ENCODE data around the gene NLRP6.

DNA sequence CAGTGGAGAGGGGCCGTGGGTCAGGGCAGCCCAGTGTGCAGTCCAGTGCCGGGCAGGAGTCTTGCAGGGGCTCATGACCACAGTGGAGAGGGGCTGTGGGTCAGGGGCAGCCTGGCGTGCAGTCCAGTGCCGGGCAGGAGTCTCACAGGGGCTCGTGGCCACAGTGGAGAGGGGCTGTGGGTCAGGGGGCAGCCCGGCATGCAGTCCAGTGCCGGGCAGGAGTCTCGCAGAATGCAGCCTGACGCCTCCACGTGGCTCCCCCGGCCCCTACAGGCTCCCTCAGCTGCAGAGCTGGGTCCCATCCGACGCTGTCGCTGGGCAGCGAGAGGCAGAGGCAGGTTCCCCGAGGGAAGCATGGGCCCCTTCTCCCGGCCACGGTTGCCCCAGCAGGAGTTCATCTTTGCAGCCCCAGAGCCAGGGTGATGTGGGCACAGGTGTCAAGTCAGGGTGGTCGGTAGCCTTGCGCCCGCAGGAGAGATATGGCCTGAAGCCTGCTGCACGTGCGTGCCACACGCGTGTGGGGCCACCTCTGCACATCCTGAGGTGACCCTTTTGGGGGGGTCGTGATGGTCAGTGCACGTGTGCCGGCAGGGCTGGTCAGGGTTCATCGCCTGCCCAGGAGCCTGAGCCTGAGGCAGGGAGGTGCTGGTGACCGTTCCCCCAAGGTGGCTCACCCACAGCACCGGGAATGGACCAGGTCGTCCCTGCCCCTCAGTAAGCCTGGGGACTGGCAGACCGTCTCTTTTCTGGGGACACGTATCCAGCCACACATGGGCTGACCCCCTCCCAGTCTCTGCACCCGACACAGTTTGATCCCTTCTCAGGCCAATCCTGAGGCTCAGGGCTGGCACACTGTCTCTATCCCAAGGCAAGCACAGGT lies 18.2 kb downstream of the NLRP6 start:
- TF ChIP-seq, protein P1, sequence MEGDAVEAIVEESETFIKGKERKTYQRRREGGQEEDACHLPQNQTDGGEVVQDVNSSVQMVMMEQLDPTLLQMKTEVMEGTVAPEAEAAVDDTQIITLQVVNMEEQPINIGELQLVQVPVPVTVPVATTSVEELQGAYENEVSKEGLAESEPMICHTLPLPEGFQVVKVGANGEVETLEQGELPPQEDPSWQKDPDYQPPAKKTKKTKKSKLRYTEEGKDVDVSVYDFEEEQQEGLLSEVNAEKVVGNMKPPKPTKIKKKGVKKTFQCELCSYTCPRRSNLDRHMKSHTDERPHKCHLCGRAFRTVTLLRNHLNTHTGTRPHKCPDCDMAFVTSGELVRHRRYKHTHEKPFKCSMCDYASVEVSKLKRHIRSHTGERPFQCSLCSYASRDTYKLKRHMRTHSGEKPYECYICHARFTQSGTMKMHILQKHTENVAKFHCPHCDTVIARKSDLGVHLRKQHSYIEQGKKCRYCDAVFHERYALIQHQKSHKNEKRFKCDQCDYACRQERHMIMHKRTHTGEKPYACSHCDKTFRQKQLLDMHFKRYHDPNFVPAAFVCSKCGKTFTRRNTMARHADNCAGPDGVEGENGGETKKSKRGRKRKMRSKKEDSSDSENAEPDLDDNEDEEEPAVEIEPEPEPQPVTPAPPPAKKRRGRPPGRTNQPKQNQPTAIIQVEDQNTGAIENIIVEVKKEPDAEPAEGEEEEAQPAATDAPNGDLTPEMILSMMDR (conservative IDR thresholded peaks at IDR 0.05; ENCODE audit: low read depth, low read length), result no peak
- TF ChIP-seq BHLHE40 (IDR thresholded peaks at IDR 0.05; ENCODE audit: low read depth, low read length) (no peak), MXI1 (IDR thresholded peaks at IDR 0.05; ENCODE audit: borderline replicate concordance, low read depth, low read length) (no peak), RCOR1 (IDR thresholded peaks at IDR 0.05; ENCODE audit: insufficient replicate concordance, low read length) (no peak), POLR2A (IDR thresholded peaks at IDR 0.05; ENCODE audit: low read depth, low read length) (no peak), RAD21 (IDR thresholded peaks at IDR 0.05; ENCODE audit: low read length) (no peak), CHD1 (IDR thresholded peaks at IDR 0.05; ENCODE audit: low read depth, low read length) (no peak), SMC3 (IDR thresholded peaks at IDR 0.05; ENCODE audit: low read depth, low read length) (no peak)
